ENCODE measurements around the gene FUBP3. TPM values are rescaled to one million over a fixed set of nuclear protein-coding genes. Genes with fewer than 3 reads are reported as not detected.

The FUBP3 gene
- total RNA-seq, 2 experiments from 2014 or later: 34.7 to 37.8 TPM

- Mint-ChIP-seq H3K9me3 (no peaks in the 10 kb centered on the region), H3K27ac (no peak overlapping the region), H3K4me1 (peaks cover 8% of the 10 kb centered on the region), H3K27me3 (peaks cover 73% of the 10 kb centered on the region), H3K36me3 (no peaks in the 10 kb centered on the region), H3K4me3 (no peak overlapping the region)
- no peak for DNase-seq
- POLR2A ChIA-PET: no interaction called here
- no peak for ATAC-seq (ENCODE audit: low read depth)
These were observed 83.0 kb downstream of the FUBP3 start for GRCh38 chr9:130662099-130662969.

- peak; percentile 54 for DNase-seq
- H3K4me3 Mint-ChIP-seq: peak overlapping the region; percentile 66
- H3K4me1 Mint-ChIP-seq: peaks cover 8% of the 10 kb centered on the region
- H3K27ac Mint-ChIP-seq: peak overlapping the region; percentile 83
- peaks cover 74% of the 10 kb centered on the region for H3K27me3 Mint-ChIP-seq
- no peaks in the 10 kb centered on the region for H3K36me3 Mint-ChIP-seq
- ATAC-seq (ENCODE audit: low read depth): no peak
- H3K9me3 Mint-ChIP-seq: no peaks in the 10 kb centered on the region
- POLR2A ChIA-PET: no interaction called here
These were observed 83.5 kb downstream of the FUBP3 start for GRCh38 chr9:130662970-130663257.

GRCh38 chr9:130663258-130663976 is 84.0 kb downstream of the FUBP3 start:
- no peak overlapping the region for H3K27ac Mint-ChIP-seq
- peaks cover 8% of the 10 kb centered on the region for H3K4me1 Mint-ChIP-seq
- peak overlapping the region; percentile 66 for H3K4me3 Mint-ChIP-seq
- DNase-seq (peak; percentile 44), ATAC-seq (ENCODE audit: low read depth) (peak; percentile 28)
- H3K27me3 Mint-ChIP-seq: peaks cover 74% of the 10 kb centered on the region
- POLR2A ChIA-PET: interaction anchor here (0.5 kb wide), 1 partner anchor 77 kb away, joined by 3 read pairs; no protein-coding TSS in a partner anchor
- no peaks in the 10 kb centered on the region for H3K9me3 Mint-ChIP-seq
- H3K36me3 Mint-ChIP-seq: no peaks in the 10 kb centered on the region

DNA sequence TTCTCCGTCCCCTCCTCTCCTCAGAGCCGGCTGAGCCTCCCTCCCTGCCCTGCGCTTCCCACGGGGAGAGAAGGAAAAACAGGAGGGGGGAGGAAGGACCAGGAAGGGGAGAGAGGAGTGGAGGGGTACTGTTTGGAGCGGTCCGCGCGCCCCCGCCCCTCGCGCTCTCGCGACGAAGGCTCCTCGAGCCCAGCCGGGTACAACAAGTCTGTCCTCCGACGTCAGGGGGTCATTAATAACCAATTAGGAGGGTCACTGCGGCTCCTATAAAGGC is 84.5 kb downstream of the FUBP3 start:
- POLR2A ChIA-PET: interaction anchor here (0.5 kb wide), 1 partner anchor 78 kb away, joined by 3 read pairs; no protein-coding TSS in a partner anchor
- peaks cover 7% of the 10 kb centered on the region for H3K4me1 Mint-ChIP-seq
- H3K4me3 Mint-ChIP-seq: no peak overlapping the region
- no peak overlapping the region for H3K27ac Mint-ChIP-seq
- no peaks in the 10 kb centered on the region for H3K9me3 Mint-ChIP-seq
- H3K36me3 Mint-ChIP-seq: no peaks in the 10 kb centered on the region
- no peak for DNase-seq
- ATAC-seq (ENCODE audit: low read depth): no peak
- H3K27me3 Mint-ChIP-seq: peaks cover 70% of the 10 kb centered on the region

DNA sequence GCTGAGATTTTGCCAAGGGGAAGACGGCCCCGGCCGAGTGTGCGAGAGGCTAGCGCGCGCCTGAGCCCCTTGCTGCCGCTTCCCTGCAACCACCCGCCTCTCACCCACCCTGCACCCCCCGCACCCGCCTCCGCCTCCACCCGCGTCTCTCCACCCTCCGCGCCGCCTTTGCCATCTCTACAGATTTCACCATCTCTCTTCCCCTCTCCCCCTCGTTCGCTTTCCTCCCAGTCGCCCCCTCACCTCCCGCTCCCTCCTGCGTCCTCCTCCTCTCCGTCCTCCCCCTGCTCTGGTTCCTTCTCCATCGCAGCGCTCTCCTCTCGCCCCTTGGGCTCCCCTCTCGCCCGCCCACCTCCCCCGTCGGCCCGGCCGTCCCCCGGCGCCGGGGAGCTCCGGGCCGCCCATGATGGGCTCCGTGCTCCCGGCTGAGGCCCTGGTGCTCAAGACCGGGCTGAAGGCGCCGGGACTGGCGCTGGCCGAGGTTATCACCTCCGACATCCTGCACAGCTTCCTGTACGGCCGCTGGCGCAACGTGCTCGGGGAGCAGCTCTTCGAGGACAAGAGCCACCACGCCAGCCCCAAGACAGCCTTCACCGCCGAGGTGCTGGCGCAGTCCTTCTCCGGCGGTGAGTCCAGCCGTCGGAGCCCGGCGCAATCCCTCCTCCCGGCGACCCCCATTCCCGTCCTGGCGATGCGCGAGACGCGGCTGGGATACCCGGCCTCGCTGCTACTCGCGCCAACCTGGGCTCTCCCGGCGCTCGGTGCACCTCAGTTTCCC is 85.1 kb downstream of the FUBP3 start, which contains the start of gene PRDM12:
TSS of gene PRDM12 (plus strand) at position 344 of the 778 bp plus-strand sequence. CDS start at position 404, 60 bp downstream.
- DNase-seq (no peak), ATAC-seq (ENCODE audit: low read depth) (no peak)
- Mint-ChIP-seq H3K36me3 (no peaks in the 10 kb centered on the region), H3K9me3 (no peaks in the 10 kb centered on the region), H3K4me3 (no peak within 1 kb of the TSS), H3K27ac (no peak within 1 kb of the TSS), H3K27me3 (peaks cover 67% of the 10 kb centered on the region), H3K4me1 (peaks cover 7% of the 10 kb centered on the region)
- POLR2A ChIA-PET: no interaction called here

- DNase-seq (no peak), ATAC-seq (ENCODE audit: low read depth) (no peak)
- Mint-ChIP-seq H3K27ac (no peak overlapping the region), H3K9me3 (no peaks in the 10 kb centered on the region), H3K36me3 (no peaks in the 10 kb centered on the region), H3K27me3 (peaks cover 65% of the 10 kb centered on the region), H3K4me1 (peaks cover 6% of the 10 kb centered on the region), H3K4me3 (no peak overlapping the region)
- POLR2A ChIA-PET: no interaction called here
These were observed 85.7 kb downstream of the FUBP3 start for GRCh38 chr9:130665029-130665430.

DNA sequence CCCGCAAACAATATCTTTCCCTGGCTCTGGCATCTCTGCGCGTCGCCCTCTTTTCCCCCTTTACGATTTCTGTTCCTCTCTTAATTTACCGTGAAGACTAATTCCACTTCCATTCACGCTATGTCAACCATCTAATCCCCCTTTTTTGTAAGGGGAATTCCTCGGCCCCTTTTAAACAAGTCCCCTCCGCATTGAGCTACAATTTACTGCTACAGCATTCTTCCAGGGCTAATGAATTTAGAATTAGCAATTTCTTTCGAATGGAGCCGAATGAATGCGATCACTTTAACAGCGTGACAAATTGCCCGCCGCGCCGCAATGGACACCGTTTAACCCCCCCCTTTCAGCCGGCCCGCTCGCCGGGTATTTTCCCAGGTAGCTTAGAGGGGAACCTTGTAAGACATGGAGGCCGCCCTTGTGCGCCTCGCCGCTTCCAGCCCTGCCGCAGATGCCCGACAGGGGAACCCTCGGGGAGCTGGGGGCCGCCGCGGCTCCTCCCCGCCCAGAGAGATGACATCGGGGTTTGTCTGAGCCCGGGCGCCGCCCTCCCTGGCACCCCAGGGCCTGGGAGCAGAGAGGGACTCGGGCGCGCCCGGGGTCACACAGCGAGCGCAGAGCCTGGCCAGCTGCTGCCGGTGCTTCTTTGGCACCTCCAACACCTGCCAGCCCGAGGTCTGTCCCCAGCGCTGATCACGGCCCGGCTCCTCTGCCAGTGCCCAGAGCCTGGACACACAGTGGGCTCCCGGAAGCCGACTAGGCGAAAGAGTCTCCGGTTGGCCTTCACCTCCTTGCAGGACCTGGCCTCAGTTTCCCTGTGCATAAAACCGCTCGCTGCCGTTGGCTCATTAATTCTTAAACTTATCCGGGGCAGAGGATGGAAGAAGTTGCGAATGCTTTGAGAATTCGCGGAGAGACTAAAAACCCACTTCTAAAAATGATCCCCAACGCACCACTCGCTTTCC is 86.3 kb downstream of the FUBP3 start:
- POLR2A ChIA-PET: no interaction called here

DNA sequence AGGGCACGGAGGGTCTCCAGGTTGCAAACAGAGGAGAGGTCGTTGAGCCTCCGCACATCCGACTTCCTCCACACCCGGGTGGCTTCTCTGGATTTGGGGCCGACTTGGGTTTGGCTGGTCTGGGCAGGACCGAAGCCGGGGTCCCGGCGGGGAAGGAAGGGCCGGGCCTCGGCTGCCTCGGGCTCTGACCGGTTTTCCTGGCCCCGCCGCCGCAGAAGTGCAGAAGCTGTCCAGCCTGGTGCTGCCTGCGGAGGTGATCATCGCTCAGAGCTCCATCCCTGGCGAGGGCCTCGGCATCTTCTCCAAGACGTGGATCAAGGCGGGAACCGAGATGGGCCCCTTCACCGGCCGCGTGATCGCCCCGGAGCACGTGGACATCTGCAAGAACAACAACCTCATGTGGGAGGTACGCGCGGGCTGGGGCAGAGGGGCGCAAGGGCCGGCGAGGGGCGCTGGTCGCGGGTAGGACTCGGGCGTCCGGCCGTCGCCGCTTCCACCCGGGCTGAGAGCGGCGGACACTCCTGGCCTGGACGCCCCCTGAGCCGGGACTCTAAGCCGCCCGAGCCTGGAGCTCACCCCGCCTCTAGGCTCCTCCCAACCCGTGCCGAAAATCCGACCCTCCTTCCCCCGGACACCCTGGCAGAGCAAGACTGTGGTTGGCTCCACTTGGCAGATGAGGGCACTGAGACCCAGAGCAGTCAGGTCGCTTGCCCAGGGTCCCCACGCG is 87.2 kb downstream of the FUBP3 start:
- Mint-ChIP-seq H3K9me3 (no peaks in the 10 kb centered on the region), H3K36me3 (no peaks in the 10 kb centered on the region), H3K4me3 (no peak overlapping the region), H3K27ac (no peak overlapping the region), H3K27me3 (peaks cover 58% of the 10 kb centered on the region), H3K4me1 (peaks cover 6% of the 10 kb centered on the region)
- DNase-seq (no peak), ATAC-seq (ENCODE audit: low read depth) (no peak)
- POLR2A ChIA-PET: no interaction called here

More for the DNA sequence above, 86.3 kb downstream of the FUBP3 start:
- Mint-ChIP-seq H3K4me3 (no peak overlapping the region), H3K4me1 (peaks cover 6% of the 10 kb centered on the region), H3K27me3 (peaks cover 62% of the 10 kb centered on the region), H3K9me3 (no peaks in the 10 kb centered on the region), H3K27ac (no peak overlapping the region), H3K36me3 (no peaks in the 10 kb centered on the region)
- no peak for ATAC-seq (ENCODE audit: low read depth)
- no peak for DNase-seq

- no peak overlapping the region for H3K27ac Mint-ChIP-seq
- no peak for DNase-seq
- H3K27me3 Mint-ChIP-seq: peaks cover 52% of the 10 kb centered on the region
- peaks cover 6% of the 10 kb centered on the region for H3K4me1 Mint-ChIP-seq
- H3K4me3 Mint-ChIP-seq: no peak overlapping the region
- H3K9me3 Mint-ChIP-seq: no peaks in the 10 kb centered on the region
- ATAC-seq (ENCODE audit: low read depth): no peak
- POLR2A ChIA-PET: no interaction called here
- no peaks in the 10 kb centered on the region for H3K36me3 Mint-ChIP-seq
These were observed 87.7 kb downstream of the FUBP3 start for GRCh38 chr9:130667120-130667435.

DNA sequence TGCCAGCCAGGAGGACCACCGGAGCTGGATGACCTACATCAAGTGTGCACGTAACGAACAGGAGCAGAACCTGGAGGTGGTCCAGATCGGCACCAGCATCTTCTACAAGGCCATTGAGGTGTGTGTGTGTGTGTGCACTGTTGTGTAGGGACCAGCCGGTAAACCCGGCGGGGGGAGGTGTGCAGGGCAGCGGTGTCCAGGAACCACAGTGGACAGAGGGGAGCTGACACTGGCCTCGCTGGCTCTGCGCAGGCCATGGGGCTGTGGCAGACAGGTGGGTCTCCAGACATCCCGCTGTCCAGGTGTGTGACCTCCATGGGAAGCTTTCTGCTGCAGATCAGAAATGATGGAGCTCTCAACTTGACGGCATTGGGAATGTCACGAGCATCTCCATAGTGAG is 88.8 kb downstream of the FUBP3 start:
- no peak overlapping the region for H3K4me3 Mint-ChIP-seq
- POLR2A ChIA-PET: no interaction called here
- no peak for DNase-seq
- H3K27me3 Mint-ChIP-seq: peaks cover 41% of the 10 kb centered on the region
- H3K4me1 Mint-ChIP-seq: peaks cover 3% of the 10 kb centered on the region
- ATAC-seq (ENCODE audit: low read depth): no peak
- no peak overlapping the region for H3K27ac Mint-ChIP-seq
- H3K9me3 Mint-ChIP-seq: no peaks in the 10 kb centered on the region
- H3K36me3 Mint-ChIP-seq: no peaks in the 10 kb centered on the region

DNA sequence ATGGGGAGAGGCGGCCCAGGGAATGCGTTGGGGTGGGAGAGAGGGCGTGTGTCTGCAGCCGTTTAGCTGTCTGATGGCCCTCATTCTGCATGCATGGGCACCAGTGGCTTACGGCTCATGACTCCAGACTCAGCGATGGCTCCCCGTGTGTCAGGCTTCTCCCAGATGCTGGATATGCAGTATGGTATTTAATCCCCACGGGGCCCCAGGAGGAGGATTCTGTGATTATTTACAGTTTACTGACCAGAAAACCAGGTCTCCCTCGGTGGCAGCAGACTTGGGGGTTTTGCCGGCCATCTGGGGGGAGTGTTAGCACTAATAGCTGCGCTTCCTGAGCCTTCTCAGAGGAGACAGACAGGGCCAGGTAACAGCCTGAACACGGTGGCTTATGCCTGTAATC is 89.3 kb downstream of the FUBP3 start:
- H3K36me3 Mint-ChIP-seq: no peaks in the 10 kb centered on the region
- peaks cover 39% of the 10 kb centered on the region for H3K27me3 Mint-ChIP-seq
- H3K4me3 Mint-ChIP-seq: no peak overlapping the region
- POLR2A ChIA-PET: no interaction called here
- DNase-seq: no peak
- H3K9me3 Mint-ChIP-seq: no peaks in the 10 kb centered on the region
- ATAC-seq (ENCODE audit: low read depth): no peak
- H3K4me1 Mint-ChIP-seq: peaks cover 3% of the 10 kb centered on the region
- no peak overlapping the region for H3K27ac Mint-ChIP-seq

DNA sequence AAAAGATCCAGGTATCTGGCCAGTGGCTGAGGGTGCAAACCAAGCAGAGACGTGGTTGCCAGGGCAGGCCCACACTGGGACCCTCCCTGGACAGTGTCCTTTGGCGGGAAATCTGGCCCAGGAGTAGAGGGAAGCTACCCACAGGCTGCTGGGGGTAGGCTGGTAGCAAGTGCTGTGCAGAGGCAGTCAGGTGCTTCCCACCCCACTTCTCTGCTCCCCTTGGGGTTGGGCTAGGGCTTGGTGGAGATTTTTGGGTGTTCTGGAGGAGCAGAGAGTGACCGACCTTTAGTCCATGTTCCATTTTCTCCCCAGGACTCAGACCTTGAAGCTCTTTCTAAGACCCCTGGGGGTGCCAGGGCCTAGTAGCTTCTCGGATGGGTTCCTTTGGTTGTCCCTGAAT is 90.6 kb downstream of the FUBP3 start:
- DNase-seq (no peak), ATAC-seq (ENCODE audit: low read depth) (no peak)
- no peak overlapping the region for H3K4me3 Mint-ChIP-seq
- H3K27ac Mint-ChIP-seq: no peak overlapping the region
- H3K36me3 Mint-ChIP-seq: no peaks in the 10 kb centered on the region
- POLR2A ChIA-PET: no interaction called here
- peaks cover 3% of the 10 kb centered on the region for H3K4me1 Mint-ChIP-seq
- H3K27me3 Mint-ChIP-seq: peaks cover 32% of the 10 kb centered on the region
- no peaks in the 10 kb centered on the region for H3K9me3 Mint-ChIP-seq
